Immature natural killer cell (primary cell): ENCODE measurements around the gene CRABP1. TPM values are rescaled to one million over a fixed set of nuclear protein-coding genes. Genes with fewer than 3 reads are reported as not detected.

Source experiments
- DNase-seq, 3 donors: peaks; one replicate each; pipeline ENCODE4 v3.0.0; 2022; ENCODE audit warnings: mixed read lengths in 1 of 3
- H3K27ac Mint-ChIP-seq, 6 donors: one replicate each; pipeline ENCODE4 v1.8.0; 2020; ENCODE audit warnings: mixed read lengths in 6 of 6, mild to moderate bottlenecking in 5 of 6, inconsistent platforms in 4 of 6, moderate library complexity in 3 of 6
- H3K27me3 Mint-ChIP-seq, 3 donors: one replicate each; pipeline ENCODE4 v1.8.0; 2020 to 2021; ENCODE audit warnings: low read depth in 3 of 3, mild to moderate bottlenecking in 3 of 3, mixed read lengths in 3 of 3, moderate library complexity in 3 of 3, inconsistent platforms in 1 of 3
- H3K36me3 Mint-ChIP-seq, 3 donors: one replicate each; pipeline ENCODE4 v1.8.0; 2020; ENCODE audit warnings: mixed read lengths in 3 of 3, inconsistent platforms in 2 of 3, mild to moderate bottlenecking in 2 of 3
- H3K4me1 Mint-ChIP-seq, 2 donors: one replicate each; pipeline ENCODE4 v1.8.0; 2020; ENCODE audit warnings: inconsistent platforms in 2 of 2, mild to moderate bottlenecking in 2 of 2, mixed read lengths in 2 of 2, moderate library complexity in 1 of 2
- H3K4me3 Mint-ChIP-seq, 5 donors: one replicate each; pipeline ENCODE4 v1.8.0; 2020; ENCODE audit warnings: mild to moderate bottlenecking in 5 of 5, mixed read lengths in 5 of 5, inconsistent platforms in 3 of 5, moderate library complexity in 3 of 5
- H3K9me3 Mint-ChIP-seq, 6 donors: one replicate each; pipeline ENCODE4 v1.8.0; 2020; ENCODE audit warnings: mild to moderate bottlenecking in 6 of 6, mixed read lengths in 6 of 6, inconsistent platforms in 4 of 6, moderate library complexity in 3 of 6
- polyA plus RNA-seq, 3 donors: library from polyadenylated mRNA; unstranded; fragments of 300-500 nt; fragmentation: Illumina TruSeq; gene quantifications; one replicate each; pipeline ENCODE4 v1.2.3, GENCODE V29; 2021

Gene CRABP1
- polyA plus RNA-seq, 3 donors from 2014 or later = not detected

GRCh38 chr15:78345396-78346125, 5.4 kb downstream of the CRABP1 start:
- Mint-ChIP-seq H3K36me3 (no peaks in the 10 kb centered on the region), H3K27me3 (peaks cover 0 to 21% (median 6%) of the 10 kb centered on the region in 3 donors), H3K4me3 (no peak overlapping the region), H3K4me1 (no peaks in the 10 kb centered on the region), H3K27ac (no peak overlapping the region), H3K9me3 (no peaks in the 10 kb centered on the region)
- no peak for DNase-seq

- Mint-ChIP-seq H3K27me3 (peaks cover 0 to 21% (median 4%) of the 10 kb centered on the region in 3 donors), H3K36me3 (no peaks in the 10 kb centered on the region), H3K4me3 (no peak overlapping the region), H3K9me3 (no peaks in the 10 kb centered on the region), H3K4me1 (peaks cover 9 to 12% of the 10 kb centered on the region in 2 donors), H3K27ac (no peak overlapping the region)
- no peak for DNase-seq
These were observed 7.7 kb downstream of the CRABP1 start for GRCh38 chr15:78347586-78348543.

- DNase-seq = no peak
- Mint-ChIP-seq H3K4me3 (no peak overlapping the region), H3K27me3 (peaks cover 0 to 21% (median 0%) of the 10 kb centered on the region in 3 donors), H3K4me1 (peaks cover 12 to 15% of the 10 kb centered on the region in 2 donors), H3K9me3 (no peaks in the 10 kb centered on the region), H3K27ac (no peak overlapping the region), H3K36me3 (no peaks in the 10 kb centered on the region)
These were observed 9.9 kb downstream of the CRABP1 start for GRCh38 chr15:78350058-78350457.

- Mint-ChIP-seq H3K27me3 (peaks cover 0 to 15% (median 2%) of the 10 kb centered on the region in 3 donors), H3K4me3 (peak overlapping the region in 2 of 5 donors; percentile 4 to 29), H3K4me1 (peaks cover 12 to 15% of the 10 kb centered on the region in 2 donors), H3K9me3 (no peaks in the 10 kb centered on the region), H3K36me3 (no peaks in the 10 kb centered on the region), H3K27ac (no peak overlapping the region)
- no peak for DNase-seq
These were observed 11.4 kb downstream of the CRABP1 start for GRCh38 chr15:78351539-78351938.

- H3K27ac Mint-ChIP-seq = no peak overlapping the region
- H3K27me3 Mint-ChIP-seq = peaks cover 0 to 11% (median 2%) of the 10 kb centered on the region in 3 donors
- DNase-seq = peak in 2 of 3 donors; percentile 3 to 14
- H3K4me1 Mint-ChIP-seq = peaks cover 12 to 15% of the 10 kb centered on the region in 2 donors
- H3K36me3 Mint-ChIP-seq = no peaks in the 10 kb centered on the region
- no peak overlapping the region for H3K4me3 Mint-ChIP-seq
- H3K9me3 Mint-ChIP-seq = no peaks in the 10 kb centered on the region
These were observed 12.9 kb downstream of the CRABP1 start for GRCh38 chr15:78353093-78353492.

- DNase-seq = no peak
- H3K27me3 Mint-ChIP-seq = peaks cover 0 to 5% (median 2%) of the 10 kb centered on the region in 3 donors
- H3K4me3 Mint-ChIP-seq = no peak overlapping the region
- H3K4me1 Mint-ChIP-seq = peaks cover 12 to 15% of the 10 kb centered on the region in 2 donors
- H3K36me3 Mint-ChIP-seq = no peaks in the 10 kb centered on the region
- H3K9me3 Mint-ChIP-seq = no peaks in the 10 kb centered on the region
- H3K27ac Mint-ChIP-seq = peak overlapping the region in 1 of 6 donors; percentile 13
These were observed 15.0 kb downstream of the CRABP1 start for GRCh38 chr15:78355177-78355576.

- Mint-ChIP-seq H3K27ac (no peak overlapping the region), H3K4me3 (no peak overlapping the region), H3K36me3 (no peaks in the 10 kb centered on the region), H3K9me3 (no peaks in the 10 kb centered on the region), H3K27me3 (peaks cover 0 to 6% (median 2%) of the 10 kb centered on the region in 3 donors), H3K4me1 (peaks cover 0 to 2% of the 10 kb centered on the region in 2 donors)
- DNase-seq = no peak
These were observed 18.1 kb downstream of the CRABP1 start for GRCh38 chr15:78358102-78358870.

- no peaks in the 10 kb centered on the region for H3K36me3 Mint-ChIP-seq
- H3K4me3 Mint-ChIP-seq = no peak overlapping the region
- DNase-seq = no peak
- H3K27ac Mint-ChIP-seq = no peak overlapping the region
- H3K4me1 Mint-ChIP-seq = no peaks in the 10 kb centered on the region
- H3K27me3 Mint-ChIP-seq = peaks cover 0 to 6% (median 2%) of the 10 kb centered on the region in 3 donors
- no peaks in the 10 kb centered on the region for H3K9me3 Mint-ChIP-seq
These were observed 19.1 kb downstream of the CRABP1 start for GRCh38 chr15:78359041-78359808.

GRCh38 chr15:78360367-78360801, 20.2 kb downstream of the CRABP1 start:
- no peaks in the 10 kb centered on the region for H3K4me1 Mint-ChIP-seq
- H3K27ac Mint-ChIP-seq = no peak overlapping the region
- no peak for DNase-seq
- no peak overlapping the region for H3K4me3 Mint-ChIP-seq
- H3K9me3 Mint-ChIP-seq = no peaks in the 10 kb centered on the region
- H3K27me3 Mint-ChIP-seq = peaks cover 0 to 6% (median 2%) of the 10 kb centered on the region in 3 donors
- no peaks in the 10 kb centered on the region for H3K36me3 Mint-ChIP-seq

- Mint-ChIP-seq H3K27ac (no peak overlapping the region), H3K27me3 (peaks cover 0 to 6% (median 2%) of the 10 kb centered on the region in 3 donors), H3K4me3 (no peak overlapping the region), H3K9me3 (no peaks in the 10 kb centered on the region), H3K4me1 (no peaks in the 10 kb centered on the region), H3K36me3 (no peaks in the 10 kb centered on the region)
- no peak for DNase-seq
These were observed 21.0 kb downstream of the CRABP1 start for GRCh38 chr15:78360958-78361718.

- H3K9me3 Mint-ChIP-seq = no peaks in the 10 kb centered on the region
- no peak overlapping the region for H3K27ac Mint-ChIP-seq
- H3K4me3 Mint-ChIP-seq = no peak overlapping the region
- H3K4me1 Mint-ChIP-seq = no peaks in the 10 kb centered on the region
- DNase-seq = no peak
- no peaks in the 10 kb centered on the region for H3K36me3 Mint-ChIP-seq
- H3K27me3 Mint-ChIP-seq = peaks cover 0 to 6% (median 2%) of the 10 kb centered on the region in 3 donors
These were observed 21.8 kb downstream of the CRABP1 start for GRCh38 chr15:78361771-78362506.
